Stomach (tissue), 9 donors: ENCODE data around the gene EML5. TPM values are rescaled to one million over a fixed set of nuclear protein-coding genes. Genes with fewer than 3 reads are reported as not detected.

ENCODE experiments used
- DNase-seq, 2 donors: peaks; one replicate each; pipeline versions ENCODE4 v3.0.0 to v3.0.0-alpha.2; 2013 to 2019
- H3K27ac ChIP-seq, 5 donors: fragments of 200-600 bp in 4 of 5; sonication (generic) in 4 of 5; one replicate each; pipeline ENCODE4 v1.5.1; 2013 to 2019; ENCODE audit warnings: mild to moderate bottlenecking in 1 of 5, moderate library complexity in 1 of 5
- H3K27me3 ChIP-seq, 3 donors: fragments of 200-600 bp; sonication (generic); one replicate each; pipeline ENCODE4 v1.5.1; 2017 to 2019; ENCODE audit warnings: mixed run types in 1 of 3
- H3K36me3 ChIP-seq, 4 donors: fragments of 200-600 bp; sonication (generic); 1 replicate in 3 of 4; 2 replicates in 1 of 4; pipeline ENCODE4 v1.5.1; 2016 to 2019
- H3K4me1 ChIP-seq, 4 donors: fragments of 200-600 bp; sonication (generic); one replicate each; pipeline ENCODE4 v1.5.1; 2016 to 2019
- H3K4me3 ChIP-seq, 4 donors: fragments of 200-600 bp; sonication (generic) in 3 of 4; one replicate each; pipeline ENCODE4 v1.5.1; 2016 to 2019; ENCODE audit warnings: mild to moderate bottlenecking in 1 of 4
- H3K9me3 ChIP-seq, 4 donors: fragments of 200-600 bp; sonication (generic); one replicate each; pipeline ENCODE4 v1.5.1; 2016 to 2019
- EP300 ChIP-seq: sonication (generic); formaldehyde crosslinking; IDR thresholded peaks from one replicate; pipeline ENCODE4 v1.6.1; 2017; ENCODE audit warnings: antibody characterized with exemption
- POLR2A ChIP-seq, 4 donors: fragments of 450-650 bp; IDR thresholded peaks; one replicate each; pipeline ENCODE4 v1.6.1; 2016; ENCODE audit warnings: antibody characterized with exemption in 4 of 4, control low read depth in 2 of 4, mild to moderate bottlenecking in 1 of 4, moderate library complexity in 1 of 4
- POLR2AphosphoS5 ChIP-seq, 3 donors: sonication (generic); formaldehyde crosslinking; IDR thresholded peaks; one replicate each; pipeline ENCODE4 v1.6.1; 2016; ENCODE audit warnings: antibody characterized with exemption in 3 of 3
- WGBS, 5 donors: extraction: QIAGEN DNeasy Blood & Tissue Kit in 3 of 5; methylation state at CpG; one replicate each; pipeline versions ENCODE4 v1.1.5 to v1.1.7; 2013 to 2018; 5-methylcytosine and 5-hydroxymethylcytosine counted together
- intact Hi-C: fragments of 100-400 bp; cut with DNase I; formaldehyde crosslinking; loops from one replicate; pipeline ENCODE4 v1.15.1; 2023; ENCODE audit warnings: low total_unique reads
- polyA plus RNA-seq, 3 donors: library from polyadenylated mRNA; stranded (reverse); fragments of 200-250 nt; gene quantifications; one replicate each; pipeline ENCODE4 v1.2.3, GENCODE V29; 2013
- total RNA-seq, 5 donors: library from RNA; depleted of rRNA; stranded (reverse); fragments of >200 nt; gene quantifications; one replicate each; pipeline versions ENCODE4 v1.1.0 to v1.2.3, GENCODE V29; 2014 to 2016
- TF ChIP-seq, protein P1 (sequence below), 7 experiments: fragments of 450-650 bp in 4 of 7; fragments of 200-600 bp in 3 of 7; sonication (generic) in 3 of 7; IDR thresholded peaks; one replicate each; pipeline ENCODE4 v1.5.1; 2016 to 2019; ENCODE audit warnings: antibody characterized with exemption in 7 of 7, control low read depth in 2 of 7, mild to moderate bottlenecking in 1 of 7
- donor health status: healthy with polysubstance abuse.
- donor health status: Bipolar disorder and iron deficiency.
- donor health status: healthy.

The EML5 gene
- total and polyA plus RNA-seq, 8 donors = 0.19 to 10.3 (median 0.92) TPM; not detected in 1

DNA sequence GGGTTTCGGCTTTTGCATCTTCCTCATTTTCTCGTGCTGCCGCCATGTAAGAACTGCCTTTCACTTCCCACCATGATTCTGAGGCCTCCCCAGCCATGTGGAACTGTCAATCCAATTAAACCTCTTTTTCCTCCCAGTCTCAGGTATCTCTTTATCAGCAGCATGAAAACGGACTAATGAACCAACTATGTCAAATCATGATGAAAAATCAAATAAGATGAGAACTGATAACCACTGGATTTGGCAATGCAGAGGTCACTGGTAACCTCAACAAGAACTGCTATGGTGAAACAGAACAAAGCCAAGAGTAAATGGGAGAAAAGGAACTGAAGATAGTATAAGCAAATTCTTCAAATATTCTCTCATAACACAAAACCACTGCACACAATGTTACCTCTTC lies 6.0 kb downstream of the EML5 start:
- 83 to 88% (median 86%) methylated on average over 4 of the region's 4 CpGs for WGBS, 5 donors
- H3K36me3 ChIP-seq = no peaks in the 10 kb centered on the region

DNA sequence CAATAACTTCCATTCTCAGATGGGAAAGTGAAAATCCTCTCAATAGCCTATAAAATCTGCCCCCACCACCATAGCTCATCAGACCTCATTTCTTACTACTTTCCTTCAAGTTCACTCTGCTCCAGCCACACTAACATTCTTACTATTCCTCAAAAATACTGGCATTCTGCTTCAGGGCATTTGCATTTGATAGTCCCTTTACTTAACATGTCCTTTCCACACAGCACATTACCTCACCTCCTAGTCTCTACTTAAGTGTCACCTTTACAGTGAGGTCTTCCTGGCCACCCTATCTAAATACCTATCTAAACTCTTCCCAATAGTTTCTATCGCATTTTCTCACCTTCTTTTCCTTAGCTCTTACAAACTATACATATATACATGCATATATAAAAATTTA lies 6.8 kb downstream of the EML5 start:
- intact Hi-C loops = no loop called here
- 32 to 85% (median 51%) methylated on average over 1 of the region's 1 CpG for WGBS, 5 donors
- DNase-seq = no peak
- Histone ChIP-seq H3K4me3 (no peak overlapping the region), H3K9me3 (peaks cover 0 to 16% (median 12%) of the 10 kb centered on the region in 4 donors), H3K27ac (no peak overlapping the region), H3K4me1 (peaks cover 0 to 6% (median 0%) of the 10 kb centered on the region in 4 donors), H3K36me3 (no peaks in the 10 kb centered on the region), H3K27me3 (no peaks in the 10 kb centered on the region)
- TF ChIP-seq EP300 = no peak
- no peak for TF ChIP-seq POLR2A (IDR thresholded peaks at IDR 0.05)
- TF ChIP-seq, protein P1, sequence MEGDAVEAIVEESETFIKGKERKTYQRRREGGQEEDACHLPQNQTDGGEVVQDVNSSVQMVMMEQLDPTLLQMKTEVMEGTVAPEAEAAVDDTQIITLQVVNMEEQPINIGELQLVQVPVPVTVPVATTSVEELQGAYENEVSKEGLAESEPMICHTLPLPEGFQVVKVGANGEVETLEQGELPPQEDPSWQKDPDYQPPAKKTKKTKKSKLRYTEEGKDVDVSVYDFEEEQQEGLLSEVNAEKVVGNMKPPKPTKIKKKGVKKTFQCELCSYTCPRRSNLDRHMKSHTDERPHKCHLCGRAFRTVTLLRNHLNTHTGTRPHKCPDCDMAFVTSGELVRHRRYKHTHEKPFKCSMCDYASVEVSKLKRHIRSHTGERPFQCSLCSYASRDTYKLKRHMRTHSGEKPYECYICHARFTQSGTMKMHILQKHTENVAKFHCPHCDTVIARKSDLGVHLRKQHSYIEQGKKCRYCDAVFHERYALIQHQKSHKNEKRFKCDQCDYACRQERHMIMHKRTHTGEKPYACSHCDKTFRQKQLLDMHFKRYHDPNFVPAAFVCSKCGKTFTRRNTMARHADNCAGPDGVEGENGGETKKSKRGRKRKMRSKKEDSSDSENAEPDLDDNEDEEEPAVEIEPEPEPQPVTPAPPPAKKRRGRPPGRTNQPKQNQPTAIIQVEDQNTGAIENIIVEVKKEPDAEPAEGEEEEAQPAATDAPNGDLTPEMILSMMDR (IDR thresholded peaks at IDR 0.05) = no peak
- TF ChIP-seq POLR2AphosphoS5 (IDR thresholded peaks at IDR 0.05) = no peak

More for the DNA sequence above, 6.0 kb downstream of the EML5 start:
- peaks cover 0 to 16% (median 12%) of the 10 kb centered on the region in 4 donors for H3K9me3 ChIP-seq
- H3K27me3 ChIP-seq = peaks cover 0 to 2% (median 0%) of the 10 kb centered on the region in 3 donors
- TF ChIP-seq, protein P1 (IDR thresholded peaks at IDR 0.05) = no peak
- TF ChIP-seq EP300 (no peak), POLR2AphosphoS5 (IDR thresholded peaks at IDR 0.05) (no peak), POLR2A (IDR thresholded peaks at IDR 0.05) (no peak)
- intact Hi-C loops = no loop called here
- H3K4me3 ChIP-seq = no peak overlapping the region
- DNase-seq = no peak
- peaks cover 2 to 14% (median 7%) of the 10 kb centered on the region in 4 donors for H3K4me1 ChIP-seq
- no peak overlapping the region for H3K27ac ChIP-seq

DNA sequence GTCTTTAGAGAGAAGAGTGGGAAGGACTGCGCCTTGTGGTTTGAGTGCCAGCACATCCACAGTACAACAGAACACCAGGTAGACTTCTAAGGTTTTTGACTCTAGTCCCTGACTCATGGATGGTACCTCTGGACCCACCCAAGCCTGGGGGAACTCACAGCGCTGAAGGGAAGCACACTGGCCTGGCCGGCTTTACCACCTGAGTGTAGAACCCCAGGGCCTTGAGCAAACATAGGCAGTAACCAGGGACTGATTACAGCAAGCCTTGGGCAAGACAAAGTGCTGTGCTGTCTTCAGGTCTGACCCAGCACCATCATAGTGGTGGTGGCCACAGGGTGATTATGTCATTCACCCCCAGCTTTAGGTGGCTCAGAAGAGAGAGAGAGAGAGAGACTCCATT lies 17.2 kb downstream of the EML5 start:
- Histone ChIP-seq H3K27me3 (no peaks in the 10 kb centered on the region), H3K9me3 (no peaks in the 10 kb centered on the region), H3K27ac (no peak overlapping the region), H3K4me3 (no peak overlapping the region), H3K4me1 (no peaks in the 10 kb centered on the region), H3K36me3 (no peaks in the 10 kb centered on the region)
- TF ChIP-seq EP300 (no peak), POLR2A (IDR thresholded peaks at IDR 0.05) (no peak), POLR2AphosphoS5 (IDR thresholded peaks at IDR 0.05) (no peak)
- TF ChIP-seq, protein P1 (IDR thresholded peaks at IDR 0.05) = no peak
- intact Hi-C loops = no loop called here
- no peak for DNase-seq
- WGBS, 5 donors = 82 to 95% (median 90%) methylated on average over 3 of the region's 3 CpGs

DNA sequence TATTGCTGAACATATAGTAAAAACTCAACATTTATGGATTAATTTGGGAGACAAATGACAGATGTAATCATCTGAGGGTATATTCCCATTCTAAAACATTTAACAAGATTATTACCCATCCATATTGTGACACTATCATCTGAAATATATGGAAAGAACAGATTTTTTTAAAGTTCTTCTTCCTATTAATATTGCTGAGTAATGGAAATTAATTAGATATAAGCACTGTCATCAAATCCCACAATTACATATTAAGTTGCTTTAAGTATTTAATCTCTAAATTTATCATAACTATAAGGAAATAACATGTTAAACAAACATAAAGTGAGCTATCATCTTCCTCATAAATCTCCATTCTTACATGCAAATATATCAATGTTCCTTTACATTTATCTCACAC lies 22.0 kb downstream of the EML5 start:
- Histone ChIP-seq H3K4me3 (no peak overlapping the region), H3K4me1 (no peaks in the 10 kb centered on the region), H3K27ac (no peak overlapping the region), H3K27me3 (no peaks in the 10 kb centered on the region), H3K9me3 (peaks cover 0 to 27% (median 15%) of the 10 kb centered on the region in 4 donors), H3K36me3 (no peaks in the 10 kb centered on the region)
- intact Hi-C loops = no loop called here
- TF ChIP-seq POLR2AphosphoS5 (IDR thresholded peaks at IDR 0.05) (no peak), EP300 (no peak), POLR2A (IDR thresholded peaks at IDR 0.05) (no peak)
- TF ChIP-seq, protein P1 (IDR thresholded peaks at IDR 0.05) = no peak
- no peak for DNase-seq
